Adrenal gland (tissue), 19 donors: ENCODE results near the gene GALNT10. TPM values are rescaled to one million over a fixed set of nuclear protein-coding genes. Genes with fewer than 3 reads are reported as not detected.

ENCODE experiments used
- DNase-seq, 7 donors: peaks; one replicate each; pipeline ENCODE4 v3.0.0-alpha.2; 2019 to 2020
- H3K27ac ChIP-seq, 5 donors: fragments of 200-600 bp; sonication (generic) in 4 of 5; 1 replicate in 3 of 5; 2 replicates in 2 of 5; pipeline versions ENCODE4 v1.5.1 to v1.8.0; 2016 to 2020; ENCODE audit warnings: mild to moderate bottlenecking in 1 of 5
- H3K27me3 ChIP-seq: fragments of 200-600 bp; 2 replicates; pipeline ENCODE4 v1.8.0; 2021
- H3K36me3 ChIP-seq, 2 donors: fragments of 200-600 bp; replicated peaks in 1 of 2; 1 replicate in 1 of 2; 2 replicates in 1 of 2; pipeline versions ENCODE4 v1.5.1 to v1.8.0; 2018 to 2022
- H3K4me1 ChIP-seq, 2 donors: fragments of 200-600 bp; replicated peaks in 1 of 2; 1 replicate in 1 of 2; 2 replicates in 1 of 2; pipeline versions ENCODE4 v1.5.1 to v1.8.0; 2018 to 2021
- H3K4me3 ChIP-seq, 4 donors: fragments of 200-600 bp; sonication (generic) in 3 of 4; one replicate each; pipeline ENCODE4 v1.5.1; 2016 to 2018
- H3K9me3 ChIP-seq, 3 donors: fragments of 200-600 bp; sonication (generic) in 1 of 3; replicated peaks in 1 of 3; 1 replicate in 2 of 3; 2 replicates in 1 of 3; pipeline versions ENCODE4 v1.5.1 to v1.8.0; 2016 to 2021
- POLR2A ChIP-seq, 2 donors: fragments of 450-650 bp; IDR thresholded peaks; one replicate each; pipeline ENCODE4 v1.6.1; 2017; ENCODE audit warnings: antibody characterized with exemption in 2 of 2, mild to moderate bottlenecking in 2 of 2, moderate library complexity in 1 of 2
- WGBS, 4 donors: extraction: QIAGEN DNeasy Blood & Tissue Kit in 2 of 4; methylation state at CpG; one replicate each; pipeline versions ENCODE4 v1.1.5 to v1.1.7; 2013 to 2017; 5-methylcytosine and 5-hydroxymethylcytosine counted together
- intact Hi-C, 2 donors: fragments of 100-400 bp; cut with DNase I; formaldehyde crosslinking; loops; one replicate each; pipeline versions ENCODE4 v1.14.1 to v1.15.0; 2022 to 2023
- long read RNA-seq, 10 donors: library from polyadenylated mRNA in 3 of 10; unstranded in 2 of 10; stranded (forward) in 1 of 10; transcript quantifications; one replicate each; pipeline ENCODE4 v2.0.0 and lab custom pipeline, GENCODE V29; 2021 to 2026
- polyA plus RNA-seq, 3 donors: library from polyadenylated mRNA; stranded (reverse); fragments of 200-250 nt in 2 of 3; fragments of 350-450 nt in 1 of 3; fragmentation: Illumina TruSeq in 1 of 3; extraction: RNeasy Lipid Tissue Mini Kit (QIAGEN cat#74804) in 1 of 3; gene quantifications; one replicate each; pipeline ENCODE4 v1.2.3, GENCODE V29; 2013 to 2014
- total RNA-seq, 9 donors: library from RNA; depleted of rRNA in 4 of 9; stranded (reverse); fragments of >200 nt in 4 of 9; fragments of 120-200 nt in 1 of 9; fragmentation: NEBNext Ultra II Directional in 1 of 9; extraction: Animal tissue kit (Norgen Biotek cat#: 25700) in 1 of 9; gene quantifications; one replicate each; pipeline versions ENCODE4 v1.1.0 to v1.2.4, GENCODE V29; 2013 to 2023
- TF ChIP-seq, protein P1 (sequence below), 6 experiments: fragments of 450-650 bp in 4 of 6; fragments of 200-600 bp in 2 of 6; sonication (generic) in 1 of 6; IDR thresholded peaks; 1 replicate in 5 of 6; 2 replicates in 1 of 6; pipeline versions ENCODE4 v1.5.1 to v1.8.0; 2016 to 2021; ENCODE audit warnings: antibody characterized with exemption in 6 of 6, mild to moderate bottlenecking in 2 of 6, moderate library complexity in 1 of 6
- donor health status: healthy with polysubstance abuse.
- donor health status: Bipolar disorder and iron deficiency.
- donor health status: DM: yes; HTN: yes; CAD: no.
- donor health status: DM: no; HTN: no; CAD: no.
- donor health status: DM: no; HTN: no; CAD: no.
- donor health status: DM: yes; HTN: yes; CAD: no.

Gene GALNT10, protein sequence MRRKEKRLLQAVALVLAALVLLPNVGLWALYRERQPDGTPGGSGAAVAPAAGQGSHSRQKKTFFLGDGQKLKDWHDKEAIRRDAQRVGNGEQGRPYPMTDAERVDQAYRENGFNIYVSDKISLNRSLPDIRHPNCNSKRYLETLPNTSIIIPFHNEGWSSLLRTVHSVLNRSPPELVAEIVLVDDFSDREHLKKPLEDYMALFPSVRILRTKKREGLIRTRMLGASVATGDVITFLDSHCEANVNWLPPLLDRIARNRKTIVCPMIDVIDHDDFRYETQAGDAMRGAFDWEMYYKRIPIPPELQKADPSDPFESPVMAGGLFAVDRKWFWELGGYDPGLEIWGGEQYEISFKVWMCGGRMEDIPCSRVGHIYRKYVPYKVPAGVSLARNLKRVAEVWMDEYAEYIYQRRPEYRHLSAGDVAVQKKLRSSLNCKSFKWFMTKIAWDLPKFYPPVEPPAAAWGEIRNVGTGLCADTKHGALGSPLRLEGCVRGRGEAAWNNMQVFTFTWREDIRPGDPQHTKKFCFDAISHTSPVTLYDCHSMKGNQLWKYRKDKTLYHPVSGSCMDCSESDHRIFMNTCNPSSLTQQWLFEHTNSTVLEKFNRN
- 10 to 100 TPM; 18.8 to 74.1 (median 44.7) TPM for total RNA-seq
- polyA plus RNA-seq, result 10 to 100 TPM in 1 of 3 donors, 1 to 10 TPM in 2; 5.6 to 55.9 (median 7.3) TPM
- long read RNA-seq, donor 1, full-length matches to known transcripts, result 4 of 4 reads
- long read RNA-seq, donor 1, partial matches to known transcripts, result 0 of 4 reads
- long read RNA-seq, donor 1, other reads (novel, unspliced or antisense), result 0 of 4 reads
- long read RNA-seq, donor 2, full-length matches to known transcripts, result 1 of 1 reads
- long read RNA-seq, donor 2, partial matches to known transcripts, result 0 of 1 reads
- long read RNA-seq, donor 2, other reads (novel, unspliced or antisense), result 0 of 1 reads
- long read RNA-seq, donor 3, full-length matches to known transcripts, result 2 of 2 reads
- long read RNA-seq, donor 3, partial matches to known transcripts, result 0 of 2 reads
- long read RNA-seq, donor 3, other reads (novel, unspliced or antisense), result 0 of 2 reads
- long read RNA-seq, donor 4, partial matches to known transcripts, result 0 of 2 reads
- long read RNA-seq, donor 4, other reads (novel, unspliced or antisense), result 2 of 2 reads
- long read RNA-seq, donor 5, full-length matches to known transcripts, result 30 of 49 reads
- long read RNA-seq, donor 5, partial matches to known transcripts, result 15 of 49 reads
- long read RNA-seq, donor 5, other reads (novel, unspliced or antisense), result 4 of 49 reads
- long read RNA-seq, donor 6, partial matches to known transcripts, result 1 of 3 reads
- long read RNA-seq, donor 6, other reads (novel, unspliced or antisense), result 2 of 3 reads
- long read RNA-seq, donor 7, full-length matches to known transcripts, result 1 of 1 reads
- long read RNA-seq, donor 7, partial matches to known transcripts, result 0 of 1 reads
- long read RNA-seq, donor 7, other reads (novel, unspliced or antisense), result 0 of 1 reads
- long read RNA-seq, donor 8, full-length matches to known transcripts, result 4 of 4 reads
- long read RNA-seq, donor 8, partial matches to known transcripts, result 0 of 4 reads
- long read RNA-seq, donor 8, other reads (novel, unspliced or antisense), result 0 of 4 reads
- long read RNA-seq, donor 9, full-length matches to known transcripts, result 2 of 2 reads
- long read RNA-seq, donor 9, partial matches to known transcripts, result 0 of 2 reads
- long read RNA-seq, donor 9, other reads (novel, unspliced or antisense), result 0 of 2 reads
- long read RNA-seq, donor 10, full-length matches to known transcripts, result 4 of 4 reads
- long read RNA-seq, donor 10, partial matches to known transcripts, result 0 of 4 reads
- long read RNA-seq, donor 10, other reads (novel, unspliced or antisense), result 0 of 4 reads

DNA sequence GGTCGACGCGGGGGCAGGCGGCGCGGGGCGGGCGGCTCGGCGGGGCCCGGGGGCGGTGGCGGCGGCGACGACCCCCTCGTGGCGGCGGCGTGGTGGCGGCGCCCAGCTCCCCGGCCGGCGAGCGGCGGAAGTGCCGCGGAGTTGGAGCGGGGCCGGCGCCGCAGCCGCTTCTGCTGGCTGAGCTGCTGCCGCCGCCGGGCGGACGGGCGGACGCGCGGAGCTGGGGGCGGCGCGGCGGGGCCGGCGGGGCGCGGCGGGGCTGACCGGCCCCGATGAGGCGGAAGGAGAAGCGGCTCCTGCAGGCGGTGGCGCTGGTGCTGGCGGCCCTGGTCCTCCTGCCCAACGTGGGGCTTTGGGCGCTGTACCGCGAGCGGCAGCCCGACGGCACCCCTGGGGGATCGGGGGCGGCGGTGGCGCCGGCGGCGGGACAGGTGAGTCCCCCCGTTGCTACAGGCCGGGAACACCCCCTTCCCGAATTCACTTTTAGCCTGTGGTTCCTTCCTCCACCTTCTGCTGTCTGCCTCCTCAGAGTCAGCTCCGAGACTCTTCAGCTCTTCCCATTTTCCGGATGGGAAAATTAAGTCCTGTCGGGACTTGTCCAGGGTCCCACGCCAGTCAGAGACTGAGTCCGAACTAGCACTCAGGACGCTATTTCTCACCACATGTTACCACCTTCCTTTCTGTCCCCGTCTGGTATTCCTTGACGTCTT is at the start of gene GALNT10:
GALNT10 (plus strand) TSS at position 139 of the 710 bp plus-strand sequence; CDS start at position 273, 134 bp downstream.
- Histone ChIP-seq H3K27me3 (no peaks in the 10 kb centered on the region), H3K36me3 (no peaks in the 10 kb centered on the region), H3K27ac (peak within 1 kb of the TSS; percentile 10 to 97 (median 55)), H3K9me3 (no peaks in the 10 kb centered on the region), H3K4me3 (peak within 1 kb of the TSS in 3 of 4 donors; percentile 44 to 85 (median 79)), H3K4me1 (peaks cover 21 to 38% of the 10 kb centered on the region in 2 donors)
- peak in 6 of 7 donors; percentile 43 to 71 (median 64) for DNase-seq
- TF ChIP-seq POLR2A (IDR thresholded peaks at IDR 0.05), result peak; percentile 50 to 75
- TF ChIP-seq, protein P1, sequence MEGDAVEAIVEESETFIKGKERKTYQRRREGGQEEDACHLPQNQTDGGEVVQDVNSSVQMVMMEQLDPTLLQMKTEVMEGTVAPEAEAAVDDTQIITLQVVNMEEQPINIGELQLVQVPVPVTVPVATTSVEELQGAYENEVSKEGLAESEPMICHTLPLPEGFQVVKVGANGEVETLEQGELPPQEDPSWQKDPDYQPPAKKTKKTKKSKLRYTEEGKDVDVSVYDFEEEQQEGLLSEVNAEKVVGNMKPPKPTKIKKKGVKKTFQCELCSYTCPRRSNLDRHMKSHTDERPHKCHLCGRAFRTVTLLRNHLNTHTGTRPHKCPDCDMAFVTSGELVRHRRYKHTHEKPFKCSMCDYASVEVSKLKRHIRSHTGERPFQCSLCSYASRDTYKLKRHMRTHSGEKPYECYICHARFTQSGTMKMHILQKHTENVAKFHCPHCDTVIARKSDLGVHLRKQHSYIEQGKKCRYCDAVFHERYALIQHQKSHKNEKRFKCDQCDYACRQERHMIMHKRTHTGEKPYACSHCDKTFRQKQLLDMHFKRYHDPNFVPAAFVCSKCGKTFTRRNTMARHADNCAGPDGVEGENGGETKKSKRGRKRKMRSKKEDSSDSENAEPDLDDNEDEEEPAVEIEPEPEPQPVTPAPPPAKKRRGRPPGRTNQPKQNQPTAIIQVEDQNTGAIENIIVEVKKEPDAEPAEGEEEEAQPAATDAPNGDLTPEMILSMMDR (IDR thresholded peaks at IDR 0.05), result peak in 1 of 6 experiments; percentile 33
- WGBS, 4 donors, result 1 to 9% (median 2%) methylated on average over 8 to 84 of the region's 84 CpGs
- intact Hi-C loops, result loop anchor here in 1 of 2 donors (5.0 kb wide), 1 partner anchor 212 kb away; no protein-coding TSS in a partner anchor

DNA sequence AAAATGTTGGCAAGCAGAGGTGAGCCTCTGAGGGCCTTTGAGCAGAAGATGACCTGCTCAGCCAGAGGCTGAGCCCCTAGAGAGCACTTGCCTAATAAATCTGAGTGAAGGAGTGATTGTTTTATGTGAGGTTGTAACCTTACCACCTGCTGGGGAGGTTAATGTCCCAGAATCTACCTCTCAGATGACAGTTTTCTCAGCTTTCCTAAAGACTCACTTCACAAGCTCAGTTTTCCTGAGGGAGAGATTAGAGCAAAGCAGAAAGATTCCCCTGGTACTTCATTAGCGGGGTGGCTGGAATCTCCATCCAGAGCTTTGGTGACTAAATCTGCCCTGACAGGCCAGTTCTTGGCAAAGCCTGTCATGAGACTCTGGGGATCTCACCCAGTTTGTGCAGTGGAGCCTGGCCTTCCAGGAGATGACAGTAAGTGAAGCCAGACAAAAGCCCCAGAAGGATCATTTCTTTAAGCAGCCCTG is 48.8 kb upstream of the GALNT10 start:
- 43 to 91% (median 78%) methylated on average over 1 of the region's 1 CpG for WGBS, 4 donors

More for the DNA sequence above, 48.8 kb upstream of the GALNT10 start:
- no peaks in the 10 kb centered on the region for H3K27me3 ChIP-seq
- H3K9me3 ChIP-seq, result no peaks in the 10 kb centered on the region
- H3K4me1 ChIP-seq, result peaks cover 4 to 8% of the 10 kb centered on the region in 2 donors
- intact Hi-C loops, result no loop called here
- H3K27ac ChIP-seq, result peak overlapping the region in 1 of 5 donors; percentile 22
- no peaks in the 10 kb centered on the region for H3K36me3 ChIP-seq
- no peak for TF ChIP-seq POLR2A (IDR thresholded peaks at IDR 0.05)
- TF ChIP-seq, protein P1 (IDR thresholded peaks at IDR 0.05), result no peak
- peak in 1 of 7 donors; percentile 16 for DNase-seq
- H3K4me3 ChIP-seq, result no peak overlapping the region
